BLaER1 treated with 17β-estradiol and CSF1 and Interleukin-3, amounts not matched to agents 10 nM and 100 nM (cell line): ENCODE data around the gene MRPS23.

Experiments
- H3K27ac ChIP-seq, 11 experiments: shearing (Covaris generic); formaldehyde crosslinking; 2 replicates each; pipeline ENCODE4 v1.8.1; 2022
- H3K27me3 ChIP-seq, 11 experiments: shearing (Covaris generic); formaldehyde crosslinking; 2 replicates each; pipeline ENCODE4 v1.8.1; 2022
- H3K36me3 ChIP-seq, 11 experiments: shearing (Covaris generic); formaldehyde crosslinking; 2 replicates each; pipeline ENCODE4 v1.8.1; 2022
- H3K4me1 ChIP-seq, 10 experiments: shearing (Covaris generic); formaldehyde crosslinking; 2 replicates each; pipeline ENCODE4 v1.8.1; 2022
- H3K4me2 ChIP-seq, 11 experiments: shearing (Covaris generic); formaldehyde crosslinking; 2 replicates each; pipeline ENCODE4 v1.8.1; 2022
- H3K4me3 ChIP-seq, 10 experiments: shearing (Covaris generic); formaldehyde crosslinking; 2 replicates each; pipeline ENCODE4 v1.8.1; 2022
- H3K9ac ChIP-seq, 11 experiments: shearing (Covaris generic); formaldehyde crosslinking; 2 replicates each; pipeline ENCODE4 v1.8.1; 2022
- H3K9me3 ChIP-seq, 11 experiments: shearing (Covaris generic); formaldehyde crosslinking; replicated peaks in 1 of 11; 2 replicates each; pipeline ENCODE4 v1.8.1; 2022
- H4K20me1 ChIP-seq, 11 experiments: shearing (Covaris generic); formaldehyde crosslinking; 2 replicates each; pipeline ENCODE4 v1.8.1; 2022
- Cebpa-rat ChIP-seq, 11 experiments: shearing (Covaris generic); IDR thresholded peaks; 2 replicates each; pipeline ENCODE4 v1.8.1; 2022

The MRPS23 gene

DNA sequence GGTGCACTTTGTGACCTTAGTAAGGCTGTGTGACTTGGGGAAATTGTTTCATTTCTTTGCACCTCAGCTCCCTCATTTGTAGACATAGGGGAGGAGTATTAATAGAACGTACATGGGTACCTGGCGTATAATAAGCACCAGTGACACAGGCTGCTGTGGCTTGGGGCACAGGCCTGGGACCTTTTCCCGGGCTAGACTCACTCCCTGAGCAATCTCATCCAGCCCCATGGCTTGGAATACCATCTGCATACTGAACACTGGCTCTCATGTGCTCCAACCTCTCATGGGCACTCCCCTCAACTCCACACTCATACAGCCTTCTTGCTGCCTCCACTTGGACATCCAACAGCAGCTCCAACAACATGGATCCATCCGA is 41.0 kb upstream of the MRPS23 start:
- Histone ChIP-seq H3K4me2 (peak overlapping the region; percentile 57 to 99 (median 97)), H3K9me3 (no peaks in the 10 kb centered on the region), H3K9ac (peak overlapping the region in 8 of 11 experiments; percentile 16 to 56 (median 44); a peak in 8 of 22 replicates), H3K27ac (peak overlapping the region in 9 of 11 experiments; percentile 93 to 99 (median 97); a peak in 17 of 22 replicates), H3K36me3 (no peaks in the 10 kb centered on the region), H3K4me1 (peaks cover 63 to 81% (median 76%) of the 10 kb centered on the region in 10 experiments), H4K20me1 (no peaks in the 10 kb centered on the region; a peak in 3 of 22 replicates), H3K27me3 (no peaks in the 10 kb centered on the region), H3K4me3 (no peak overlapping the region)
- TF ChIP-seq Cebpa-rat (IDR thresholded peaks at IDR 0.05), result no peak

DNA sequence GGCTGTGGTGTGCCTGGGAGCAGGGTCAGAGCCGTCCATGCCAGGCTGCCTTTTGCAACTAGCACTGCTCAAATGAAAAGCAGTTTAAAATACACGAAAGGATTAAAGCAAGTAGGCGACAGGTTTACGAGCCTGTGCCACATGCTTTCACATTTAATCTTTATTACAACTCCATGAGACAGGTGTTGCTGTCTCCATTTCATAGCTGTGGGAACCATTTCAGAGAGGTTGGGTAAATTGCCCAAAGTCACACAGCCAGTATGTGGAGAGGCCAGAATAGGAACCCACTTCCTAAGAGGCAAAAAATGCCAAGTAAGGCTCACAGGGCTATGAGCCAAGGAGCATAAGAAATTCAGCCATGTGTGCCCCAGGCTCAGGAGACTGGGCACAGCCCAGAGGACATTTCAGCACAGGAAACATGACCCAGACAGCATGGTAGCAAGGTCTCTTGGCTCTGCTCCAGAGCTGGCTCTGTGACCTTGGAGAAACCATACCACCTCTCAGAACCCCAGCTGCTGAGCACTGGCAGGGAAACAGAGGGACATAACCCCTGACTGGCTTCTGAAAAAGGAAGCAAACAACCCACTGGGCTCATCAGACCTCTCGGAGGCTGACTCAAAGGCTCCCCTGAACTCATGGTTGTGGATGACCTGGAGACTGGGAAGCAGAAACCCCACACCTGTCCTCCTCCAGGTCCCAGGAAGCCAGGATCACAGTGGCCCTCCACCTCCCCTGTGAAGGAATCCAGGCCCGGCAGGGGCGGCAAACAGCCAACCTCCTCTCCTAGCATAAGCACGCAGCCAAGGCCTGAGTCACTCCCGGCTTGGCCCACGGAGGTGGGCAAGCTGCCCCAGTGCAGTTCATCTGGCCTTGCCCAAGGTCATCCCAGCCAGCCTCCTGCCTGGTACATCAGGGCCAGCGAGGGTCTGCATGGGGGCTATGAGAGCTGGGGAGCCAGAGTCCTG is 40.3 kb upstream of the MRPS23 start:
- H3K27ac ChIP-seq, result peak overlapping the region in 9 of 11 experiments; percentile 93 to 99 (median 97); a peak in 18 of 22 replicates
- H3K36me3 ChIP-seq, result peaks cover 0 to 1% (median 0%) of the 10 kb centered on the region in 11 experiments; a peak in 2 of 22 replicates
- TF ChIP-seq Cebpa-rat (IDR thresholded peaks at IDR 0.05), result no peak
- peak overlapping the region; percentile 57 to 99 (median 97) for H3K4me2 ChIP-seq
- no peaks in the 10 kb centered on the region for H3K27me3 ChIP-seq
- H3K9ac ChIP-seq, result peak overlapping the region in 10 of 11 experiments; percentile 16 to 56 (median 42); a peak in 14 of 22 replicates
- no peaks in the 10 kb centered on the region; a peak in 3 of 22 replicates for H4K20me1 ChIP-seq
- H3K4me1 ChIP-seq, result peaks cover 60 to 78% (median 69%) of the 10 kb centered on the region in 10 experiments
- no peak overlapping the region for H3K4me3 ChIP-seq
- no peaks in the 10 kb centered on the region for H3K9me3 ChIP-seq

DNA sequence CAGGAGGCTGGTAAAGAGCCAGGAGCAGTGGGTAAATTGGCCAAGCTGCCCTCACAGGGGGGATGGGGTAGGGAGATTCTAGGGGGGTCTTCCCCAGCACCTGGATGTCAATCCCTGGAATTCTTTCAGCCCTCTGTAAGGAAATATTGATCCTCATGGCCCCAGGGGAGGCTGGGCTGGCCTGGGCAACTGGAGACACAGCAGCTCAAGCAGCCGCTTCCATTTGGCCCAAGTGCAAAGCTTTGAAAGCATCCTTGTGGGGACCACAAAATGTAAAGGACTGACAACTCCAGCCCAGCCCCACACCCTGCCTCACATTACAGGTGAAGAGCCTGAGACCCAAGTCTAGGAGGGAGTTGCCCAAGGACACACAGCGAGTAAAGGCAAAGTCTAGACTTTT is 39.4 kb upstream of the MRPS23 start:
- peak overlapping the region in 10 of 11 experiments; percentile 57 to 99 (median 97); a peak in 19 of 22 replicates for H3K4me2 ChIP-seq
- no peak overlapping the region for H3K4me3 ChIP-seq
- no peaks in the 10 kb centered on the region; a peak in 3 of 22 replicates for H4K20me1 ChIP-seq
- H3K36me3 ChIP-seq, result peaks cover 0 to 9% (median 0%) of the 10 kb centered on the region in 11 experiments; a peak in 2 of 22 replicates
- H3K9me3 ChIP-seq, result no peaks in the 10 kb centered on the region
- H3K27me3 ChIP-seq, result no peaks in the 10 kb centered on the region
- H3K9ac ChIP-seq, result peak overlapping the region in 4 of 11 experiments; percentile 4 to 41 (median 24); a peak in 1 of 22 replicates
- peak overlapping the region in 9 of 11 experiments; percentile 93 to 99 (median 97); a peak in 14 of 22 replicates for H3K27ac ChIP-seq
- peaks cover 51 to 69% (median 61%) of the 10 kb centered on the region in 10 experiments for H3K4me1 ChIP-seq
- no peak for TF ChIP-seq Cebpa-rat (IDR thresholded peaks at IDR 0.05)

GRCh38 chr17:57888311-57889216 is 38.7 kb upstream of the MRPS23 start:
- Histone ChIP-seq H3K27ac (peak overlapping the region in 8 of 11 experiments; percentile 25 to 99 (median 96); a peak in 11 of 22 replicates), H3K9ac (peak overlapping the region in 4 of 11 experiments; percentile 4 to 31 (median 22); a peak in 1 of 22 replicates), H3K36me3 (peaks cover 0 to 9% (median 0%) of the 10 kb centered on the region in 11 experiments; a peak in 2 of 22 replicates), H3K4me1 (peaks cover 44 to 62% (median 54%) of the 10 kb centered on the region in 10 experiments), H3K4me2 (peak overlapping the region in 9 of 11 experiments; percentile 57 to 99 (median 97); a peak in 18 of 22 replicates), H3K9me3 (no peaks in the 10 kb centered on the region), H3K4me3 (no peak overlapping the region), H4K20me1 (no peaks in the 10 kb centered on the region; a peak in 3 of 22 replicates), H3K27me3 (no peaks in the 10 kb centered on the region)
- TF ChIP-seq Cebpa-rat (IDR thresholded peaks at IDR 0.05), result no peak

DNA sequence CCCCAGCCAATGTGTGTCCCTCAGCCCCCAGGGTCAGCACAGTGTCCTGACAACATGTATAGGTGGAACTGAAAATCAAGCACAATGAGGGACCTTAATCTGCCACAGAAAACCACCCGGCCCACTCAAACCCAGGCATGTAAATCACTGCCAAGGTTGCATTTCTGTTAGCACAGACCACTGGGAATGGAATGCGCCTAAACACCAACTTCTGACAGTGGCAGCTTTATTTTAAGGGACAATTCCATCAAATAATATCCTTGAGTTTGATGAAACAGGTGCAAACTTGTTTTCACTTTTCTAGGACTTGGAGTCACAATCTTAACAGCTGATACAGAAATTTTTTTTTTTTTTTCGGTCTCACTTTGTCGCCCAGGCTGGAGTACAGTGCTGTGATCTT is 37.3 kb upstream of the MRPS23 start:
- peaks cover 0 to 14% (median 0%) of the 10 kb centered on the region in 11 experiments; a peak in 2 of 22 replicates for H3K36me3 ChIP-seq
- H3K27me3 ChIP-seq, result no peaks in the 10 kb centered on the region
- peaks cover 30 to 48% (median 40%) of the 10 kb centered on the region in 10 experiments for H3K4me1 ChIP-seq
- no peak overlapping the region for H3K27ac ChIP-seq
- H3K4me3 ChIP-seq, result no peak overlapping the region
- TF ChIP-seq Cebpa-rat (IDR thresholded peaks at IDR 0.05), result no peak
- H3K4me2 ChIP-seq, result no peak overlapping the region
- peaks cover 0 to 3% (median 0%) of the 10 kb centered on the region in 11 experiments; a peak in 2 of 22 replicates for H3K9me3 ChIP-seq
- H4K20me1 ChIP-seq, result no peaks in the 10 kb centered on the region; a peak in 3 of 22 replicates
- no peak overlapping the region for H3K9ac ChIP-seq

DNA sequence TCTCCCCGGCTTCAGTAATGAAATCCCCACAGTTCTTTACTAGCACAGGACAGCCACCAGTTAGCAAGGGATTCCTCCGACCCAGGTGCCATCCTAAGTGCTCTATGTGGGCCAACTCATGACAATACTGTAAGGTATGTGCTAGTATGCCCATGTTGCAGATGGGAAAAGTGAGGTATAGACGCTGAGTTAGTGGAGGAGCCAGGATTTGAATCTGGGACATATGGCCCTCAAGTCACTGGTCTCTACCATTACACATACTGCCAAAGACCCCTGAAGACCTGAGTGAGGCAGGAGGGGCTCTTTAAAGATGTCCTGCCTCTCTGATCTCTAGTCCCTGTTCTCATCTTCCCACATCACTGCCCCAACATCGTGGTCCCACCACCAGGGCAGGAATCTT is 36.2 kb upstream of the MRPS23 start:
- Histone ChIP-seq H3K27ac (no peak overlapping the region; a peak in 1 of 22 replicates), H3K27me3 (no peaks in the 10 kb centered on the region), H3K4me3 (no peak overlapping the region), H3K4me1 (peaks cover 20 to 37% (median 32%) of the 10 kb centered on the region in 10 experiments), H4K20me1 (peaks cover 0 to 4% (median 0%) of the 10 kb centered on the region in 11 experiments; a peak in 3 of 22 replicates), H3K9me3 (peaks cover 0 to 3% (median 0%) of the 10 kb centered on the region in 11 experiments; a peak in 2 of 22 replicates), H3K36me3 (peaks cover 0 to 14% (median 0%) of the 10 kb centered on the region in 11 experiments; a peak in 2 of 22 replicates), H3K4me2 (no peak overlapping the region), H3K9ac (no peak overlapping the region)
- TF ChIP-seq Cebpa-rat (IDR thresholded peaks at IDR 0.05), result no peak

- no peak overlapping the region for H3K4me2 ChIP-seq
- no peak overlapping the region for H3K4me3 ChIP-seq
- no peaks in the 10 kb centered on the region for H3K27me3 ChIP-seq
These were observed 35.5 kb upstream of the MRPS23 start for GRCh38 chr17:57885148-57885915.

More at GRCh38 chr17:57885148-57885915, 35.5 kb upstream of the MRPS23 start:
- TF ChIP-seq Cebpa-rat (IDR thresholded peaks at IDR 0.05), result no peak
- H3K36me3 ChIP-seq, result peaks cover 0 to 14% (median 0%) of the 10 kb centered on the region in 11 experiments; a peak in 2 of 22 replicates
- H3K4me1 ChIP-seq, result peaks cover 13 to 32% (median 28%) of the 10 kb centered on the region in 10 experiments
- H4K20me1 ChIP-seq, result peaks cover 0 to 4% (median 0%) of the 10 kb centered on the region in 11 experiments; a peak in 3 of 22 replicates
- H3K9me3 ChIP-seq, result peaks cover 0 to 3% (median 0%) of the 10 kb centered on the region in 11 experiments; a peak in 2 of 22 replicates
- H3K9ac ChIP-seq, result no peak overlapping the region
- H3K27ac ChIP-seq, result no peak overlapping the region; a peak in 2 of 22 replicates
